HL-60 (cell line): Measurements from ENCODE around the gene ESR2.

Experiments
- DNase-seq, 2 experiments: peaks; one replicate each; pipeline ENCODE4 v3.0.0-alpha.2; 2010 to 2020; ENCODE audit warnings: low read depth in 1 of 2, low spot score in 1 of 2
- H3K27ac ChIP-seq: fragments of 250-450 bp; sonication (Bioruptor Pico); replicated peaks from 2 replicates; pipeline ENCODE4 v1.5.1; 2020; ENCODE audit warnings: mild to moderate bottlenecking, moderate library complexity
- H3K27me3 ChIP-seq: fragments of 250-450 bp; sonication (Bioruptor Pico); 2 replicates; pipeline ENCODE4 v1.5.1; 2021; ENCODE audit warnings: mild to moderate bottlenecking, moderate library complexity; ENCODE audit not compliant: insufficient read depth, poor library complexity, severe bottlenecking
- H3K4me3 ChIP-seq: replicated peaks from 2 replicates; pipeline ENCODE4 v1.5.1; 2011; ENCODE audit warnings: mild to moderate bottlenecking, control low read depth, low read length; ENCODE audit not compliant: insufficient read depth
- CTCF ChIP-seq: IDR thresholded peaks from one replicate; pipeline ENCODE4 v1.5.1; 2011; ENCODE audit warnings: low read length, control low read depth, inconsistent platforms; ENCODE audit not compliant: insufficient read depth
- GABPA ChIP-seq: IDR thresholded peaks from 2 replicates; pipeline ENCODE4 v1.6.1; 2012; ENCODE audit warnings: low read depth
- POLR2AphosphoS5 ChIP-seq: IDR thresholded peaks from 2 replicates; pipeline ENCODE4 v1.6.1; 2012; ENCODE audit warnings: low read depth
- REST ChIP-seq: IDR thresholded peaks from 2 replicates; pipeline ENCODE4 v1.6.1; 2012; ENCODE audit warnings: low read depth; ENCODE audit not compliant: insufficient replicate concordance
- SPI1 ChIP-seq: IDR thresholded peaks from 2 replicates; pipeline ENCODE4 v1.6.1; 2012; ENCODE audit warnings: low read depth, mild to moderate bottlenecking, borderline replicate concordance

Gene ESR2

GRCh38 chr14:64088647-64088964 lies 205.6 kb downstream of the ESR2 start:
- Histone ChIP-seq H3K4me3 (no peak overlapping the region), H3K27me3 (peaks cover 4% of the 10 kb centered on the region), H3K27ac (no peak overlapping the region)
- no peak for TF ChIP-seq REST
- no peak for TF ChIP-seq POLR2AphosphoS5
- TF ChIP-seq GABPA = no peak
- TF ChIP-seq CTCF = no peak
- no peak for TF ChIP-seq SPI1
- no peak for DNase-seq

GRCh38 chr14:64082837-64083236 lies 211.3 kb downstream of the ESR2 start:
- TF ChIP-seq POLR2AphosphoS5 (no peak), SPI1 (no peak), REST (no peak), CTCF (no peak), GABPA (no peak)
- no peak overlapping the region for H3K27ac ChIP-seq
- no peak for DNase-seq
- no peak overlapping the region for H3K4me3 ChIP-seq
- peaks cover 2% of the 10 kb centered on the region for H3K27me3 ChIP-seq

- TF ChIP-seq GABPA (no peak), SPI1 (no peak), POLR2AphosphoS5 (no peak), REST (no peak), CTCF (no peak)
- Histone ChIP-seq H3K27me3 (peaks cover 2% of the 10 kb centered on the region), H3K27ac (no peak overlapping the region), H3K4me3 (no peak overlapping the region)
- no peak for DNase-seq
These were observed 212.9 kb downstream of the ESR2 start for GRCh38 chr14:64081174-64081746.
